GM18858 (cell line): ENCODE measurements around the gene ZGRF1.
"Not testable (repeated sequence)": the region's sequence is repeated elsewhere in the genome, so short reads cannot be mapped to it uniquely, and the experiment has no call there.

ENCODE experiments used
- ATAC-seq: cut with Tn5 transposase; IDR thresholded peaks from one replicate; pipeline ENCODE4 v1.9.1; 2021; ENCODE audit not compliant: unreplicated experiment

ZGRF1 gene

GRCh38 chr4:112636688-112637551 is at the start of gene ZGRF1, which contains the start of gene LARP7:
Gene ZGRF1 (minus strand): TSS chr4:112636909. CDS start chr4:112633176, 3,733 bp downstream.
Gene LARP7 (plus strand): TSS chr4:112637143. CDS start chr4:112644670, 7,527 bp downstream.
- peak; percentile 69 for ATAC-seq

- no peak for ATAC-seq
Observed at GRCh38 chr4:112680996-112681395, 44.3 kb upstream of the ZGRF1 start.

GRCh38 chr4:112677519-112678091 is 40.9 kb upstream of the ZGRF1 start:
- no peak for ATAC-seq

GRCh38 chr4:112674376-112674775 is 37.7 kb upstream of the ZGRF1 start:
- no peak for ATAC-seq

DNA sequence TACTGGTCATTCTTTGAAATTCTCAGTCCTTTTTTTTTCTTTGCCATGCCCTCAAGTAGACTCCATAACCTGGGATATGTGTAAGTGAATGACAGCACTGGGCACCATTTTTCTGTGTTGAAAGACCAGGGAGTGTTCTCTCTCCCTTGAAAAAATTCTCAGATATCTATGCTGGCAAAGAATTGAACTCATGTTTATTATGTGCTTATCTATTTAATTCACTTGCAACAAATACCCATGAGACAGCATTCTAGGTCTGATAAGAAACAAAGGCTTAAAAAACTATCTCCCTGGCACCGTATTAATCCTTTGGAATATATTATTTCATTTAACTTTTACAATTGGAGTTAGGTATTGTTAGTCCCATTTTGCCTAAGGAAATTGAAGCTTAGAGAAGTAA is 37.0 kb upstream of the ZGRF1 start:
- ATAC-seq = no peak

DNA sequence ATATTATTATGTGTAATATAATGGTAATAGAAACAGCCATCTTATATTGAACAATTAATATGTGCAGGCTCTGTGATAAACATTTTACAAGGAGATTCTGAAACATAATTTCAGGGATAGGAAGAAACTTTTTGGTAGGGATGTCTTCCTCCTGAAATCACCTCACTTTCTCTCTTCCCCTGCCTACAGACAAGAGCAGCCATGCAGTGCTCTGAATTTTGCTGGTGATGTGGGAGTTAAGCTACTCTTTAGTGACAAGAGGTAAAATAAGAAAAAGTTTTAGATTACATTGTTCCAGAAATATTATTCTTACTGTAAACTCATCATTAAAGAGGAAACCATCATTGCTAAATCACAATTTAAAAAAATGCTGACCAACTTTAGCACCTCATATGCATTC is 36.4 kb upstream of the ZGRF1 start:
- no peak for ATAC-seq

DNA sequence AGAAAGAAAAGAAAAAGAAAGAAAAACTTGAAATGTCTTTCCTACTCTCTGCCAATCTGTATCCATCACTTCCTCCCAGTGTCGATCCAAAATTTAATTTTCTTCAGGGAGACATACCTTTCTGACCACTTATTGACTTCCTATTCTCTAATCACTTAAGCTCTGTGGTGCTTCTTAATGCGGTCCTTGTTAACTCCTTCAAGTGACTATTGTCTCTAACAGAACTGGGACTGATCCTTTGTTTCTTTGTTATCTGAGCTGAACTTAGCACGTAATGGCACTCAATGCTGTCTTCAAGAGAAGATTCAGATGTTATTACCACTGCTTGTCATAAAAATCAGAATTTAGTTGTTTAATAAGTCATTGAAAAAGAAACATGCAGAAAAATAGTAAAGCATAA is 31.4 kb upstream of the ZGRF1 start:
- ATAC-seq = no peak

- ATAC-seq = no peak
Observed at GRCh38 chr4:112664611-112665010, 27.9 kb upstream of the ZGRF1 start.

DNA sequence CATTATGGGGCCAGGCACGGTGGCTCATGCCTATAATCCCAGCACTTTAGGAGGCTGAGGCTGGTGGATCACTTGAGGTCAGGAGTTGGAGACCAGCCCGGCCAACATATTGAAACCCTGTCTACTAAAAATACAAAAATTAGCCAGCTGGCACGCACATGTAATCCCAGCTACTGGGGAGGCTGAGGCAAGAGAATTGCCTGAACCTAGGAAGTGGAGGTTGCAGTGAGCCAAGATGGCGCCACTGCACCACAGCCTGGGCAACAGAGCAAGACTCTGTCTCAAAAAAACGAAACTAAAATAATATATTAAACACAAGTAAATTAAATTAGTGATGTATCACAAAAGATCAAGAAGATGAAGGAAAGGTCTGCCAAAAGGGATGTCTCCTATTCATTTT is 19.4 kb upstream of the ZGRF1 start:
- ATAC-seq = not testable (repeated sequence)

DNA sequence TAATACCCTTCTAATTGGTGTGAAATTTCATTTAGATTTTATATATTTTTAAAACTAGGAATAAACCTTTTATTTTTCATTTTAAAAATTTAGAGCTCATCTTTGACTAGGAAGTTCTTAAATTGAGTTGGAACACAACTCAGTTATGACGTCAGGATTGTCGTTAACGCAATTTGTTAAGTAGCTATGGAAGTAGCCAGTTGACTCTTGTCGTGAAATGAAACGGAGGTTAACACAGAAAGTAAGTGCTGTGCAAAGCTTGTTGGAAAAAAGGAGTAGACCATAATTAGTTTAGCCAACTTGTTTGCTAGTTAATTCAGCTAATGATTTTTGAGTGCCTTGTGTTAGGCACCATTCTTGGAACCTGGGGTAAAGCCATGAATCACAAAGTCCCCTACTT is 18.6 kb upstream of the ZGRF1 start:
- no peak for ATAC-seq

- ATAC-seq = no peak
Observed at GRCh38 chr4:112652216-112652615, 15.5 kb upstream of the ZGRF1 start.

DNA sequence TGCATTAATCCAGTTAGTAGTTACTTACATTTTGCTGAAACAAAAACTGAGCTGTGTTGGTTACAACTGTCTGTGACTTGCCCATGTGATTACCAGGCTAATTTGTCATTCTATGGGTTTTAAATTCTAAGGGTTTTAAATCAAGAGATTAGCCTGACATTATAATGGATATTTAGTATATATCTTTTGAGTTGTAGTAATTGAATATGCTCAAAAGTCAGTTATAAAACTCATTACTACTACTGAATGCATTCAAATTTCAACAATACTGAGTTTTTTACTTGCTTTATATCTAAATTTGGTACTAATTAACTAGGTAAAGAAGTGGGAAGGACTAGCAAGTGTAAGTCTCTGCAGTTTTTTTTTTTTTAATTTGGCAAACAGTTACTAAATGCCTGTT is 14.9 kb upstream of the ZGRF1 start:
- no peak for ATAC-seq

DNA sequence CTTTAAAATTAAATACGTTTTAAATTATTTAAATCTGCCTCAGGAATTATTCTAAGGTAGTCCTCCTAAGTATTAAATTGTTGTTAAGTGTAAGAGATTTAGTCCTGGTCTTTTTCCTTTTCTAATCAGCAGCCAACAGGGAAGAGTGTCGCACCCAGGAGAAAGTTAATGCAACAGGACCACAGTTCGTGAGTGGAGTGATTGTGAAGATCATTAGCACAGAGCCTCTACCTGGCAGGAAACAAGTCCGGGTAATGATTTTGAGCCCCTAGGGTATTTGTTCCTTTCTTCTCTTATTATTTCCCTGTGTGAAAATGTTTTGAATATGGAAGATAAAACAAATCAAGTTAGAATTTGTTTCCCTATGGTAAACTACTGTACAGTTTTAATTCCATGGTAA is 13.6 kb upstream of the ZGRF1 start:
- no peak for ATAC-seq

DNA sequence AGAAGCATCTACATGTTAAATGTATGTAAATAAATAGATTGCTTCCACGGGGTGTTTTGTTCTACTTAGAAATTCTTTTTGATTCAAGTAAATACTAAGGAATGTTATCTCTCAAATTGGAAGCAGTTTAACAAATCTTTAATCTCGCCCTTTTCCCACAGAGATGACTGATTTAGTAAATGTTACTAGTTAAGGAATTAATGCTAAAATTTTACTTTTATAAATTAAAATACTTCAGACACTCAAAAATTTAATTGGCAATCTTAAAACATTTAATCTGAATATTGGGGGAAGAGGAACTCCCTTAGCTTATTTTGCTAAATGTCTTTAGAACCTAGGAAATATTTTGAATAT is 12.3 kb upstream of the ZGRF1 start:
- ATAC-seq = no peak

GRCh38 chr4:112648263-112649054 is 11.8 kb upstream of the ZGRF1 start:
- ATAC-seq = no peak

GRCh38 chr4:112647785-112648184 is 11.1 kb upstream of the ZGRF1 start:
- no peak for ATAC-seq

DNA sequence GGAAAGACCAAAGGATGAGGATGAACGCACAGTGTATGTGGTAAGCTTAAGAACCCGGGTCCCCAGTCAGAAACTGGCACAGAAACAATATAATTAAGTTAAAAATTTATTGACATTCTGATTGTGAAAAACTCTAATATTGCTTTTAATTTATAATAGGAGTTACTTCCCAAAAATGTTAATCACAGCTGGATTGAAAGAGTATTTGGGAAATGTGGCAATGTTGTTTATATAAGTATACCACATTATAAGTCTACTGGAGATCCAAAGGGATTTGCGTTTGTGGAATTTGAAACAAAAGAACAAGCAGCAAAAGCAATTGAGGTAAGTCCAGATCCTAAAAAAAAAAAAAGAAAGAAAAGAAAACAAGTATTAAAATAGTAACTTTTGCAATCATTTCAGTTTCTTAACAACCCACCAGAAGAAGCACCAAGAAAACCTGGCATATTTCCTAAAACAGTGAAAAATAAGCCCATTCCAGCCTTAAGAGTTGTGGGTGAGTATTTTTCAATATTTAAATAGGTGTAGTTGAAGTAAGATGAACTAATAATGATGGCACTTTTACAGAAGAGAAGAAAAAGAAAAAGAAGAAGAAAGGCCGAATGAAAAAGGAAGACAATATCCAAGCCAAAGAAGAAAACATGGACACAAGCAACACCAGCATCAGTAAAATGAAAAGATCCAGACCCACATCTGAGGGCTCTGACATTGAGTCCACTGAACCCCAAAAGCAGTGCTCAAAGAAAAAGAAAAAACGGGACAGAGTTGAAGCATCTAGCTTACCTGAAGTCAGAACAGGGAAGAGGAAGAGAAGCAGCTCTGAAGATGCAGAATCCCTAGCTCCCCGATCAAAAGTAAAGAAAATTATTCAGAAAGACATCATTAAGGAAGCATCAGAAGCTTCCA is 10.2 kb upstream of the ZGRF1 start:
- ATAC-seq = no peak

GRCh38 chr4:112645541-112646329 is 9.0 kb upstream of the ZGRF1 start:
- ATAC-seq = no peak

- not testable (repeated sequence) for ATAC-seq
Observed at GRCh38 chr4:112644595-112645535, 8.2 kb upstream of the ZGRF1 start.
